HG03175 (cell line): ENCODE measurements around the gene KHNYN.

ENCODE experiments used
- ATAC-seq: cut with Tn5 transposase; IDR thresholded peaks from one replicate; pipeline ENCODE4 v1.9.1; 2021; ENCODE audit warnings: mild to moderate bottlenecking, moderate library complexity; ENCODE audit not compliant: unreplicated experiment

The KHNYN gene

GRCh38 chr14:24399999-24400718 lies 29.6 kb upstream of the KHNYN start:
- no peak for ATAC-seq

GRCh38 chr14:24401810-24402702 lies 27.7 kb upstream of the KHNYN start:
- no peak for ATAC-seq

- no peak for ATAC-seq
These were observed 26.3 kb upstream of the KHNYN start for GRCh38 chr14:24403294-24403998.

- no peak for ATAC-seq
These were observed 24.9 kb upstream of the KHNYN start for GRCh38 chr14:24404814-24405213.

- no peak for ATAC-seq
These were observed 23.3 kb upstream of the KHNYN start for GRCh38 chr14:24406416-24406815.

- no peak for ATAC-seq
These were observed 22.0 kb upstream of the KHNYN start for GRCh38 chr14:24407608-24408325.

GRCh38 chr14:24408764-24409163 lies 21.0 kb upstream of the KHNYN start:
- ATAC-seq, result no peak

- no peak for ATAC-seq
These were observed 20.6 kb upstream of the KHNYN start for GRCh38 chr14:24409192-24409591.

- no peak for ATAC-seq
These were observed 19.8 kb upstream of the KHNYN start for GRCh38 chr14:24409956-24410355.

GRCh38 chr14:24411443-24412389 lies 18.0 kb upstream of the KHNYN start:
- ATAC-seq, result peak; percentile 65

GRCh38 chr14:24414077-24414476 lies 15.7 kb upstream of the KHNYN start:
- ATAC-seq, result no peak

GRCh38 chr14:24414732-24415420 lies 14.9 kb upstream of the KHNYN start:
- no peak for ATAC-seq

- no peak for ATAC-seq
These were observed 14.1 kb upstream of the KHNYN start for GRCh38 chr14:24415421-24416253.

- ATAC-seq, result no peak
These were observed 13.4 kb upstream of the KHNYN start for GRCh38 chr14:24416254-24416931.

GRCh38 chr14:24416932-24417619 lies 12.7 kb upstream of the KHNYN start:
- ATAC-seq, result no peak

- no peak for ATAC-seq
These were observed 11.8 kb upstream of the KHNYN start for GRCh38 chr14:24417832-24418491.

- no peak for ATAC-seq
These were observed 11.3 kb upstream of the KHNYN start for GRCh38 chr14:24418492-24418873.
